ENCODE results near the gene LGALS9.

The LGALS9 gene

GRCh38 chr17:27605409-27605808 lies 25.6 kb upstream of the LGALS9 start:
- no peak overlapping the region for H3K27ac ChIP-seq (ENCODE audit: extremely low read depth, low read depth, low read length)
- H3K9me3 ChIP-seq (ENCODE audit: control insufficient read depth, insufficient read depth, low read depth, low read length), result no peaks in the 10 kb centered on the region
- peaks cover 0 to 72% of the 10 kb centered on the region in 2 experiments; a peak in 1 of 3 replicates for H3K36me3 ChIP-seq (ENCODE audit: control insufficient read depth in 2 of 2, insufficient read depth in 1 of 2, low read length in 2 of 2)
- TF ChIP-seq PRDM6 (tag by site-specific recombination; IDR thresholded peaks at IDR 0.05) (no peak), ZNF148 (tag by site-specific recombination; IDR thresholded peaks at IDR 0.05; ENCODE audit: borderline replicate concordance) (no peak)
- H3K4me1 ChIP-seq (ENCODE audit: control insufficient read depth, insufficient read depth, low read length), result no peaks in the 10 kb centered on the region
- ChIA-PET CTCF (interaction anchor here (0.6 to 20.8 kb wide), 11 partner anchors 10 to 279 kb away, joined by 3 to 267 read pairs (median 4); no protein-coding TSS in a partner anchor), POLR2A (no interaction called here)
- H3K4me3 ChIP-seq (ENCODE audit: low read depth, low read length), result no peak overlapping the region

- TF ChIP-seq ZBTB6 (tag by site-specific recombination; IDR thresholded peaks at IDR 0.05) (no peak), ZNF157 (tag by site-specific recombination; IDR thresholded peaks at IDR 0.05) (no peak), ZNF391 (tag by site-specific recombination; IDR thresholded peaks at IDR 0.05; ENCODE audit: borderline replicate concordance, low read depth) (no peak), ZNF488 (tag by site-specific recombination; IDR thresholded peaks at IDR 0.05) (no peak), SETDB1 (IDR thresholded peaks at IDR 0.05; ENCODE audit: insufficient read length, low read length) (no peak), GLI4 (tag by site-specific recombination; IDR thresholded peaks at IDR 0.05) (no peak), ZIC2 (tag by site-specific recombination; IDR thresholded peaks at IDR 0.05) (no peak)
- Histone ChIP-seq H3K36me3 (ENCODE audit: control insufficient read depth in 2 of 2, insufficient read depth in 1 of 2, low read length in 2 of 2) (peaks cover 0 to 76% of the 10 kb centered on the region in 2 experiments; a peak in 1 of 3 replicates), H3K9me3 (ENCODE audit: control insufficient read depth, insufficient read depth, low read depth, low read length) (no peaks in the 10 kb centered on the region), H3K4me3 (ENCODE audit: low read depth, low read length) (no peak overlapping the region), H3K27ac (ENCODE audit: extremely low read depth, low read depth, low read length) (no peak overlapping the region), H3K4me1 (ENCODE audit: control insufficient read depth, insufficient read depth, low read length) (no peaks in the 10 kb centered on the region)
- POLR2A ChIA-PET, result no interaction called here
- CTCF ChIA-PET, result interaction anchor here (0.6 to 20.8 kb wide), 6 partner anchors 8 to 372 kb away, joined by 3 to 267 read pairs (median 3); no protein-coding TSS in a partner anchor
Observed at GRCh38 chr17:27607521-27608091, 23.4 kb upstream of the LGALS9 start.

- ChIA-PET CTCF (interaction anchor here (0.6 to 20.8 kb wide), 11 partner anchors 9 to 372 kb away, joined by 3 to 267 read pairs (median 4); no protein-coding TSS in a partner anchor), POLR2A (no interaction called here)
- no peaks in the 10 kb centered on the region for H3K9me3 ChIP-seq (ENCODE audit: control insufficient read depth, insufficient read depth, low read depth, low read length)
- no peaks in the 10 kb centered on the region for H3K4me1 ChIP-seq (ENCODE audit: control insufficient read depth, insufficient read depth, low read length)
- no peak overlapping the region for H3K27ac ChIP-seq (ENCODE audit: extremely low read depth, low read depth, low read length)
- H3K4me3 ChIP-seq (ENCODE audit: low read depth, low read length), result no peak overlapping the region
- 0 out of 2 replicates have a peak, but pooled peaks have one; percentile 43 for TF ChIP-seq ZNF768 (tag by site-specific recombination; IDR thresholded peaks at IDR 0.05)
- TF ChIP-seq ZIC2 (tag by site-specific recombination; IDR thresholded peaks at IDR 0.05), result no peak
- no peak for TF ChIP-seq ZNF112 (tag by site-specific recombination; IDR thresholded peaks at IDR 0.05)
- peaks cover 0 to 86% of the 10 kb centered on the region in 2 experiments; a peak in 2 of 3 replicates for H3K36me3 ChIP-seq (ENCODE audit: control insufficient read depth in 2 of 2, insufficient read depth in 1 of 2, low read length in 2 of 2)
Observed at GRCh38 chr17:27608328-27609230, 22.4 kb upstream of the LGALS9 start.

Data from HEK293 (cell line).